Neutrophil (primary cell): ENCODE data around the gene HOXA1.

Experiments used
- H3K27ac ChIP-seq: fragments of 200-600 bp; sonication (generic); 2 replicates; pipeline ENCODE4 v1.5.1; 2016; ENCODE audit warnings: mild to moderate bottlenecking, moderate library complexity
- H3K27me3 ChIP-seq: fragments of 200-600 bp; sonication (generic); 2 replicates; pipeline ENCODE4 v1.6.0; 2016; ENCODE audit warnings: mild to moderate bottlenecking
- H3K36me3 ChIP-seq: fragments of 200-600 bp; sonication (generic); 2 replicates; pipeline ENCODE4 v1.5.1; 2017
- H3K4me1 ChIP-seq, 2 experiments: fragments of 200-600 bp in 1 of 2; sonication (generic) in 1 of 2; 1 replicate in 1 of 2; 2 replicates in 1 of 2; pipeline versions ENCODE4 v1.5.1 to v1.6.1; 2013 to 2016; ENCODE audit warnings: low read depth in 1 of 2, low read length in 1 of 2, mild to moderate bottlenecking in 1 of 2, moderate library complexity in 1 of 2; ENCODE audit not compliant: control insufficient read depth in 1 of 2, insufficient read depth in 1 of 2
- H3K4me3 ChIP-seq, 2 experiments: fragments of 200-600 bp in 1 of 2; sonication (generic) in 1 of 2; 1 replicate in 1 of 2; 2 replicates in 1 of 2; pipeline ENCODE4 v1.5.1; 2013 to 2016; ENCODE audit warnings: low read depth in 1 of 2, low read length in 1 of 2, mild to moderate bottlenecking in 1 of 2, moderate library complexity in 1 of 2
- H3K9me3 ChIP-seq: fragments of 200-600 bp; sonication (generic); 2 replicates; pipeline ENCODE4 v1.5.1; 2016
- CTCF ChIP-seq: fragments of 200-600 bp; sonication (generic); IDR thresholded peaks from 2 replicates; pipeline ENCODE4 v1.5.1; 2016; ENCODE audit warnings: antibody characterized with exemption

The HOXA1 gene

GRCh38 chr7:27113991-27114769 lies 18.4 kb upstream of the HOXA1 start:
- H3K4me1 ChIP-seq, result no peaks in the 10 kb centered on the region
- no peaks in the 10 kb centered on the region for H3K36me3 ChIP-seq
- H3K27ac ChIP-seq, result no peak overlapping the region
- peaks cover 5% of the 10 kb centered on the region for H3K27me3 ChIP-seq
- H3K4me3 ChIP-seq, result no peak overlapping the region
- no peaks in the 10 kb centered on the region for H3K9me3 ChIP-seq
- TF ChIP-seq CTCF, result no peak

GRCh38 chr7:27112955-27113949 lies 17.5 kb upstream of the HOXA1 start:
- no peak for TF ChIP-seq CTCF
- no peaks in the 10 kb centered on the region for H3K9me3 ChIP-seq
- peaks cover 5% of the 10 kb centered on the region for H3K27me3 ChIP-seq
- H3K27ac ChIP-seq, result no peak overlapping the region
- H3K4me1 ChIP-seq, result no peaks in the 10 kb centered on the region
- no peak overlapping the region for H3K4me3 ChIP-seq
- no peaks in the 10 kb centered on the region for H3K36me3 ChIP-seq

GRCh38 chr7:27112361-27112760 lies 16.6 kb upstream of the HOXA1 start:
- H3K36me3 ChIP-seq, result no peaks in the 10 kb centered on the region
- H3K4me3 ChIP-seq, result no peak overlapping the region
- no peak overlapping the region for H3K27ac ChIP-seq
- no peak for TF ChIP-seq CTCF
- no peaks in the 10 kb centered on the region for H3K9me3 ChIP-seq
- H3K4me1 ChIP-seq, result no peaks in the 10 kb centered on the region
- H3K27me3 ChIP-seq, result peaks cover 5% of the 10 kb centered on the region

- no peak overlapping the region for H3K27ac ChIP-seq
- no peak for TF ChIP-seq CTCF
- peaks cover 5% of the 10 kb centered on the region for H3K27me3 ChIP-seq
- H3K9me3 ChIP-seq, result no peaks in the 10 kb centered on the region
- no peaks in the 10 kb centered on the region for H3K4me1 ChIP-seq
- no peak overlapping the region for H3K4me3 ChIP-seq
- H3K36me3 ChIP-seq, result no peaks in the 10 kb centered on the region
Measured at GRCh38 chr7:27111751-27112277, 16.0 kb upstream of the HOXA1 start.

- TF ChIP-seq CTCF, result no peak
- H3K4me3 ChIP-seq, result no peak overlapping the region
- H3K9me3 ChIP-seq, result no peaks in the 10 kb centered on the region
- peaks cover 10% of the 10 kb centered on the region for H3K27me3 ChIP-seq
- H3K27ac ChIP-seq, result no peak overlapping the region
- H3K4me1 ChIP-seq, result no peaks in the 10 kb centered on the region
- no peaks in the 10 kb centered on the region for H3K36me3 ChIP-seq
Measured at GRCh38 chr7:27111042-27111750, 15.4 kb upstream of the HOXA1 start.
